GM12878 (cell line): ENCODE results near the gene COL9A3. TPM values are rescaled to one million over a fixed set of nuclear protein-coding genes. Genes with fewer than 3 reads are reported as not detected.

Source experiments
- ATAC-seq: fragments of 200-7000 bp; cut with Tn5 transposase; 3 replicates; pipeline ENCODE4 v1.9.1; 2020; ENCODE audit warnings: mild to moderate bottlenecking, moderate library complexity
- BruUV-seq: library from RNA; stranded (reverse); fragments of 400-500 nt; replicated peaks from 2 replicates; lab custom pipeline; 2021; lab: Mats Ljungman, UMichigan
- CTCF ChIA-PET: fragments of 300-600 bp; sonication (Branson Sonifier 250); formaldehyde crosslinking; extraction: SDS; loops from one replicate; lab custom pipeline; 2021; ENCODE audit warnings: inconsistent platforms; lab: Yijun Ruan, JAX
- POLR2A ChIA-PET: fragments of 350-600 bp; formaldehyde crosslinking; extraction: SDS; loops from one replicate; lab custom pipeline; 2021; ENCODE audit warnings: inconsistent platforms; lab: Charles Lee
- RAD21 ChIA-PET: fragments of 300-600 bp; sonication (Branson Sonifier 250); formaldehyde crosslinking; loops from one replicate; lab custom pipeline; 2023; ENCODE audit warnings: antibody characterized with exemption; ENCODE audit not compliant: unreplicated experiment; lab: Charles Lee
- SMC1A ChIA-PET: fragments of 300-600 bp; sonication (Branson Sonifier 250); formaldehyde crosslinking; loops from one replicate; lab custom pipeline; 2023; ENCODE audit not compliant: unreplicated experiment, uncharacterized antibody; lab: Charles Lee
- DNase-seq: peaks from one replicate; pipeline ENCODE4 v3.0.0-alpha.2; 2011; ENCODE audit warnings: low read depth, low spot score
- FAIRE-seq: peaks from 3 replicates; lab custom pipeline; 2011; peaks lifted over from hg19 to GRCh38; lab: Jason Lieb, UNC
- H2AFZ ChIP-seq: 2 replicates; pipeline ENCODE4 v1.6.0; 2011; ENCODE audit warnings: low read depth, low read length, control low read depth; ENCODE audit not compliant: control insufficient read depth
- H3K27ac ChIP-seq: 2 replicates; pipeline ENCODE4 v1.5.1; 2011; ENCODE audit warnings: control low read depth; ENCODE audit not compliant: control insufficient read depth, insufficient read depth
- H3K27me3 ChIP-seq, 2 experiments: replicated peaks in 1 of 2; 2 replicates each; pipeline versions ENCODE4 v1.6.0 to v1.6.1; 2011; ENCODE audit warnings: low read length in 1 of 2; ENCODE audit not compliant: control insufficient read depth in 2 of 2, insufficient read depth in 2 of 2
- H3K36me3 ChIP-seq, 2 experiments: 2 replicates each; pipeline ENCODE4 v1.5.1; 2011; ENCODE audit warnings: low read length in 1 of 2; ENCODE audit not compliant: control insufficient read depth in 2 of 2, insufficient read depth in 2 of 2
- H3K4me1 ChIP-seq: 2 replicates; pipeline ENCODE4 v1.6.1; 2011; ENCODE audit warnings: mild to moderate bottlenecking, low read length, moderate library complexity, mixed read lengths; ENCODE audit not compliant: control insufficient read depth, insufficient read depth
- H3K4me2 ChIP-seq: 2 replicates; pipeline ENCODE4 v1.6.0; 2011; ENCODE audit warnings: control low read depth; ENCODE audit not compliant: control insufficient read depth, insufficient read depth
- H3K4me3 ChIP-seq: fragments of 200-600 bp; sonication (generic); 2 replicates; pipeline ENCODE4 v1.5.1; 2016
- H3K79me2 ChIP-seq: 2 replicates; pipeline ENCODE4 v1.6.0; 2011; ENCODE audit warnings: low read length; ENCODE audit not compliant: control insufficient read depth, insufficient read depth
- H3K9ac ChIP-seq: 2 replicates; pipeline ENCODE4 v1.8.0; 2011; ENCODE audit warnings: low read length, control low read depth, mixed read lengths; ENCODE audit not compliant: control insufficient read depth, insufficient read depth
- H3K9me3 ChIP-seq: replicated peaks from 3 replicates; pipeline ENCODE4 v1.5.1; 2011; ENCODE audit warnings: mild to moderate bottlenecking, low read length; ENCODE audit not compliant: control insufficient read depth, insufficient read depth
- H4K20me1 ChIP-seq: 2 replicates; pipeline ENCODE4 v1.6.0; 2011; ENCODE audit not compliant: control insufficient read depth, insufficient read depth
- BHLHE40 ChIP-seq, 2 experiments: fragments of 450-650 bp in 1 of 2; IDR thresholded peaks; 2 replicates each; pipeline ENCODE4 v1.6.1; 2011 to 2017; ENCODE audit warnings: low read depth in 2 of 2, borderline replicate concordance in 1 of 2, improper control_type of control experiment in 1 of 2, low read length in 1 of 2, mild to moderate bottlenecking in 1 of 2
- EGR1 ChIP-seq, 2 experiments: IDR thresholded peaks; 1 replicate in 1 of 2; 2 replicates in 1 of 2; pipeline ENCODE4 v1.6.1; 2011 to 2012; ENCODE audit warnings: low read depth in 2 of 2, low read length in 2 of 2, borderline replicate concordance in 1 of 2, mild to moderate bottlenecking in 1 of 2, moderate library complexity in 1 of 2
- NFXL1 ChIP-seq: fragments of 450-650 bp; IDR thresholded peaks from 2 replicates; pipeline ENCODE4 v1.6.1; 2017; ENCODE audit warnings: antibody characterized with exemption, mild to moderate bottlenecking, borderline replicate concordance
- NFYA ChIP-seq: IDR thresholded peaks from 2 replicates; pipeline ENCODE4 v1.6.1; 2011; ENCODE audit warnings: low read depth, mild to moderate bottlenecking, low read length, improper control_type of control experiment, borderline replicate concordance
- NFYB ChIP-seq: IDR thresholded peaks from 2 replicates; pipeline ENCODE4 v1.6.1; 2011; ENCODE audit warnings: low read depth, mild to moderate bottlenecking, low read length, improper control_type of control experiment, moderate library complexity; ENCODE audit not compliant: insufficient read depth
- PAX5 ChIP-seq: IDR thresholded peaks from 2 replicates; pipeline ENCODE4 v1.6.1; 2011; ENCODE audit warnings: low read depth, low read length, borderline replicate concordance
- POLR2AphosphoS5 ChIP-seq: IDR thresholded peaks from 2 replicates; pipeline ENCODE4 v1.6.1; 2011; ENCODE audit warnings: mild to moderate bottlenecking, low read length, inconsistent platforms
- RBBP5 ChIP-seq: fragments of 200-600 bp; sonication (generic); conservative IDR thresholded peaks from 2 replicates; pipeline ENCODE4 v1.6.1; 2016
- TARDBP ChIP-seq: IDR thresholded peaks from 2 replicates; pipeline ENCODE4 v1.6.1; 2016; ENCODE audit warnings: borderline replicate concordance
- WGBS: methylation state at CpG from one replicate; pipeline ENCODE4 v1.1.6; 2016; ENCODE audit warnings: low lambda C conversion rate; ENCODE audit not compliant: insufficient replicate concordance, insufficient coverage; ENCODE audit errors: missing lambda C conversion rate; 5-methylcytosine and 5-hydroxymethylcytosine counted together
- in situ Hi-C: fragments of 300-500 bp; cut with MboI; formaldehyde crosslinking; loops from 9 replicates; pipeline ENCODE4 v1.14.3; 2018; ENCODE audit warnings: mixed read lengths
- intact Hi-C: fragments of 100-400 bp; cut with micrococcal nuclease; formaldehyde crosslinking; loops from one replicate; pipeline ENCODE4 v1.14.2; 2022; ENCODE audit not compliant: unreplicated experiment
- polyA plus RNA-seq, 11 experiments: library from polyadenylated mRNA; depleted of rRNA in 4 of 11; unstranded in 6 of 11; stranded (reverse) in 5 of 11; fragments of >200 nt; fragmentation: Nextera tagmentation in 4 of 11; fragmentation: Illumina TruSeq in 1 of 11; extraction: Ambion mirVana in 4 of 11; extraction: Trizol in 1 of 11; gene quantifications; 1 replicate in 1 of 11; 2 replicates in 10 of 11; pipeline versions ENCODE4 v1.2.1 to v1.2.3, GENCODE V29; 2011 to 2016; ENCODE audit warnings: inconsistent platforms in 2 of 11, missing spikeins in 2 of 11, low read depth in 1 of 11
- total RNA-seq, 4 experiments: library from RNA; depleted of rRNA in 3 of 4; stranded (reverse); fragments of >200 nt in 3 of 4; fragmentation: Illumina TruSeq in 1 of 4; extraction: Trizol in 1 of 4; gene quantifications; 2 replicates each; pipeline versions ENCODE4 v1.2.1 to v1.2.3, GENCODE V29; 2013 to 2021
- TF ChIP-seq, protein P1 (sequence below): IDR thresholded peaks from 2 replicates; pipeline ENCODE4 v1.6.1; 2012; ENCODE audit warnings: low read length, inconsistent platforms
- TF ChIP-seq, protein P2 (sequence below): IDR thresholded peaks from 2 replicates; pipeline ENCODE4 v1.6.1; 2011; ENCODE audit warnings: mild to moderate bottlenecking, low read depth, low read length, moderate library complexity; ENCODE audit not compliant: insufficient replicate concordance

Gene COL9A3
- total and polyA plus RNA-seq, 10 of the 15 experiments (the other 5 are each of a cell fraction or from before 2014, with no cell fraction given) = 0.09 to 1.7 (median 0.63) TPM; not detected in 1

DNA sequence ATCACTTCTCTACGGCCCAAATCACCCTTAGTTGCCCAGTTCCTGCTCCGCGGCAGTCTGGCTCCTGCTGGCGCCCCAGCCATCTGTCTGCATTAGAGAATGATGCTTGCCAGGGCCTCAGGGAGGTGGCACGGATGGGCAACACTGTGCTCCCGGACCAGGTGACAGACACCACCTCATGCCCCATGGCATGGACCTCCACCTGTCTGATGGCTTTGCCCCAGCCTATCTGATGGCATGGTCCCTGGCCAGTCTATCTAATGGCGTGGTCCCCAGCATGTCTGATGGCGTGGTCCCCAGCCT lies 39.4 kb upstream of the COL9A3 start (continued):
- TF ChIP-seq, protein P1, sequence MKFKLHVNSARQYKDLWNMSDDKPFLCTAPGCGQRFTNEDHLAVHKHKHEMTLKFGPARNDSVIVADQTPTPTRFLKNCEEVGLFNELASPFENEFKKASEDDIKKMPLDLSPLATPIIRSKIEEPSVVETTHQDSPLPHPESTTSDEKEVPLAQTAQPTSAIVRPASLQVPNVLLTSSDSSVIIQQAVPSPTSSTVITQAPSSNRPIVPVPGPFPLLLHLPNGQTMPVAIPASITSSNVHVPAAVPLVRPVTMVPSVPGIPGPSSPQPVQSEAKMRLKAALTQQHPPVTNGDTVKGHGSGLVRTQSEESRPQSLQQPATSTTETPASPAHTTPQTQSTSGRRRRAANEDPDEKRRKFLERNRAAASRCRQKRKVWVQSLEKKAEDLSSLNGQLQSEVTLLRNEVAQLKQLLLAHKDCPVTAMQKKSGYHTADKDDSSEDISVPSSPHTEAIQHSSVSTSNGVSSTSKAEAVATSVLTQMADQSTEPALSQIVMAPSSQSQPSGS = no peak
- no peak for TF ChIP-seq PAX5
- TF ChIP-seq EGR1 (IDR thresholded peaks at IDR 0.05; ENCODE audit: borderline replicate concordance in 1 of 2, low read depth in 2 of 2, low read length in 2 of 2) = no peak
- no peak for TF ChIP-seq POLR2AphosphoS5
- TF ChIP-seq BHLHE40 (IDR thresholded peaks at IDR 0.05; ENCODE audit: borderline replicate concordance in 1 of 2, low read depth in 2 of 2, low read length in 1 of 2) = no peak
- no peak for TF ChIP-seq RBBP5
- no peak for TF ChIP-seq NFYB
- no peak for TF ChIP-seq NFXL1
- no peak for TF ChIP-seq NFYA

DNA sequence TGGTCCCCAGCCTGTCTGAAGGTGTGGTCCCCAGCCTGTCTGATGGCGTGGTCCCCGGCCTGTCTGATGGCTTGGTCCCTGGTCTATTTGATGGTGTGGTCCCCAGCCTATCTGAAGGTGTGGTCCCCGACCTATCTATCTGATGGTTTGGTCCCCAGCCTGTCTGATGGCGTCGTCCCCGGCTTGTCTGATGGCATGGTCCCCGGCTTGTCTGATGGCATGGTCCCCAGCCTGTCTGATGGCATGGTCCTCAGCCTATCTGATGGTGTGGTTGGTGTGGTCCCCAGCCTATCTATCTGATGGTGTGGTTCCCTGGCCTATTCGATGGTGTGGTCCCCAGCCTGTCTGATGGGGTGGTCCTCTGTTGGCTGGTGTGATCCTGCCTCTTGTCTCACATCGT lies 38.8 kb upstream of the COL9A3 start:
- H3K4me1 ChIP-seq = peaks cover 10% of the 10 kb centered on the region
- TF ChIP-seq, protein P2, sequence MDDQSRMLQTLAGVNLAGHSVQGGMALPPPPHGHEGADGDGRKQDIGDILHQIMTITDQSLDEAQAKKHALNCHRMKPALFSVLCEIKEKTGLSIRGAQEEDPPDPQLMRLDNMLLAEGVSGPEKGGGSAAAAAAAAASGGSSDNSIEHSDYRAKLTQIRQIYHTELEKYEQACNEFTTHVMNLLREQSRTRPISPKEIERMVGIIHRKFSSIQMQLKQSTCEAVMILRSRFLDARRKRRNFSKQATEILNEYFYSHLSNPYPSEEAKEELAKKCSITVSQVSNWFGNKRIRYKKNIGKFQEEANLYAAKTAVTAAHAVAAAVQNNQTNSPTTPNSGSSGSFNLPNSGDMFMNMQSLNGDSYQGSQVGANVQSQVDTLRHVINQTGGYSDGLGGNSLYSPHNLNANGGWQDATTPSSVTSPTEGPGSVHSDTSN = no peak
- no peak for TF ChIP-seq TARDBP
- H3K4me2 ChIP-seq = no peak overlapping the region
- H3K4me3 ChIP-seq = no peak overlapping the region
- ChIA-PET CTCF (no interaction called here), POLR2A (no interaction called here), RAD21 (no interaction called here), SMC1A (no interaction called here)
- H3K27me3 ChIP-seq = peaks cover 0 to 1% of the 10 kb centered on the region in 2 experiments; a peak in 1 of 4 replicates
- H4K20me1 ChIP-seq = no peaks in the 10 kb centered on the region
- H3K79me2 ChIP-seq = no peaks in the 10 kb centered on the region
- FAIRE-seq = no peak
- no peak for ATAC-seq
- no peaks in the 10 kb centered on the region for H3K36me3 ChIP-seq
- intact Hi-C loops (no loop called here), in situ Hi-C loops (loop anchor here (5.0 kb wide), 1 partner anchor 49 kb away; no protein-coding TSS in a partner anchor)
- no peaks in the 10 kb centered on the region; the same call in 2 of the 3 replicates for H3K9me3 ChIP-seq
- no TSS peak for BruUV-seq
- WGBS = 95% methylated on average over 9 of the region's 9 CpGs
- no peak overlapping the region for H3K27ac ChIP-seq
- DNase-seq = no peak
- no peak overlapping the region for H2AFZ ChIP-seq
- H3K9ac ChIP-seq = no peak overlapping the region
